Memory B cell (primary cell): ENCODE results near the gene STK33.

Experiments used
- ATAC-seq: fragments of 150-1000 bp; cut with Tn5 transposase; 2 replicates; pipeline ENCODE4 v1.10.0; 2021; ENCODE audit warnings: low read depth, mild to moderate bottlenecking, moderate library complexity
- DNase-seq, 2 donors: peaks; one replicate each; pipeline ENCODE4 v3.0.0; 2022; ENCODE audit warnings: low spot score in 2 of 2
- H3K27ac Mint-ChIP-seq: one replicate; pipeline ENCODE4 v1.8.0; 2022; ENCODE audit warnings: mild to moderate bottlenecking, moderate library complexity, mixed read lengths
- H3K27me3 Mint-ChIP-seq: one replicate; pipeline ENCODE4 v1.8.0; 2022; ENCODE audit warnings: mixed read lengths
- H3K36me3 Mint-ChIP-seq: one replicate; pipeline ENCODE4 v1.8.0; 2022; ENCODE audit warnings: mild to moderate bottlenecking, mixed read lengths
- H3K4me1 Mint-ChIP-seq: one replicate; pipeline ENCODE4 v1.8.0; 2022; ENCODE audit warnings: mixed read lengths
- H3K4me3 Mint-ChIP-seq: one replicate; pipeline ENCODE4 v1.8.0; 2022; ENCODE audit warnings: mild to moderate bottlenecking, moderate library complexity, mixed read lengths
- H3K9me3 Mint-ChIP-seq: one replicate; pipeline ENCODE4 v1.8.0; 2022; ENCODE audit warnings: mixed read lengths

STK33 gene

DNA sequence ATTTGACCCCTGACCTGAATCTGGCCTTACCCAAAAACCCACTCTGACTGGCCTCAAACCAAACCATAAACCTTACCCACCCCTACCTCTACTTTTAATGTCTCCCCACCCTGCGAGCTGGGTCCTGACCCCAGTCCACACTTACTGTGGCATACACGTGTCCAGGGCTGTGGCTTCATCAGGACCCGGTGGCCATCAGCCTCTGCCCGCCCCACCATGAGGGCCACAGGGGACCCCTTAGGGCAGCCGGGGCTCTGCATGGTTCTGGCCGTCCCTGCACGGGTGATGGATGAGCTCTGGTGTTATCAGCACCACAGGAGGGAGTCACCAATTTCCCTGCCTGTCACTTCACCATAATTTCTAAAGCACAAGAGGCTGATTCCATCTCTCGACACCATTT, 242.8 kb downstream of the STK33 start:
- Mint-ChIP-seq H3K9me3 (peaks cover 3% of the 10 kb centered on the region), H3K4me1 (peaks cover 11% of the 10 kb centered on the region), H3K27ac (no peak overlapping the region), H3K27me3 (peaks cover 14% of the 10 kb centered on the region), H3K36me3 (no peaks in the 10 kb centered on the region), H3K4me3 (no peak overlapping the region)
- DNase-seq, result no peak
- no peak for ATAC-seq

DNA sequence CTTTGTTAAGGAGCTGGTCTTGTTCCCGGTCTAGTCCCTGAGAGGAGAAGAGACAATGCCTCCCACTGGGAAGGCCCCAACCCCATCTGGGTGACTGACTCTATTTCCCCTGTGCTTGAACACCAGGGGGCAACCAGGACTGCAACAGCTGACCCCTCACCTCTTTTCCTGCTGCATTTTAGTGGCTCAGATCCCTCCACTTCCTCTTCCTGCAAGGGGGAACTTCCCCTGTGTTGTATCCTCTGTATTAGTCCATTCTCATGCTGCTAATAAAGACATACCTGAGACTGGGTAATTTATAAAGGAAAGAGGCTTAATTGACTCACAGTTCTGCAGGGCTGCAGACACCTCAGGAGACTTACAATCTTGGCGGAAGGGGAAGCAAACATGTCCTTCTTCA, 246.1 kb downstream of the STK33 start:
- H3K27me3 Mint-ChIP-seq, result peaks cover 8% of the 10 kb centered on the region
- H3K4me1 Mint-ChIP-seq, result peaks cover 15% of the 10 kb centered on the region

DNA sequence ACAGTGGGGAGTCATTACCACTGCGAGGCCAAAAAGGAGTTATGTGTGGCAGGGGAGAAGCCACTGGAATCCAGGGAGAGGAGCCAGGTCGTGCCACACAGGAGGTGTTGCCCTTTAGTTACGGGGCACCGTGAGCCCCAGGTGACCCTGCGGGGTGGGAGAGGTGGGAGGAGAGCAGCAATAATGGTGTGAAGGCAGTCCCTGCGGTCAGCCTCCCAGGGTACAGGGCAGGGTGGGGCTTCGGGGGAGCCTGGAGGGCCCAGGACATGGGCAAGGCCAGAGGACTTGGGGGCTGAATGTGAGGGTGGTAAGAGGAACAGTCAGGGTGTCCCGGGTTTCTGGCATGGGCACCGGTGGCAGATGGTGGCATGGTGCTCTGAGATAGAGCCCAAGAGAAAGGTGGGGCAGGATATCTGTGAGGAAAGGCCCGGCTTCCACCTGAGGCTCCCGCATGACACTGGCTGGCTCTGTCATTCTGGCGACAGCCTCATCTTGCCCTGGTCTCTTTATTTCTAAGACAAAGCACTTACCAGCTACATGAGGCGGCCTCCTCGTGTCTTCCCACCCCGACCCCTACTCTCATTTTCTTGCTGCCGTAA, 247.8 kb downstream of the STK33 start:
- peaks cover 8% of the 10 kb centered on the region for H3K27me3 Mint-ChIP-seq
- peaks cover 26% of the 10 kb centered on the region for H3K4me1 Mint-ChIP-seq
- peaks cover 3% of the 10 kb centered on the region for H3K9me3 Mint-ChIP-seq
- no peak overlapping the region for H3K4me3 Mint-ChIP-seq
- H3K27ac Mint-ChIP-seq, result no peak overlapping the region
- ATAC-seq, result no peak
- no peak for DNase-seq
- peaks cover 2% of the 10 kb centered on the region for H3K36me3 Mint-ChIP-seq

More for the DNA sequence above, 246.1 kb downstream of the STK33 start:
- DNase-seq, result no peak
- Mint-ChIP-seq H3K4me3 (no peak overlapping the region), H3K27ac (no peak overlapping the region), H3K36me3 (peaks cover 2% of the 10 kb centered on the region), H3K9me3 (peaks cover 3% of the 10 kb centered on the region)
- no peak for ATAC-seq

DNA sequence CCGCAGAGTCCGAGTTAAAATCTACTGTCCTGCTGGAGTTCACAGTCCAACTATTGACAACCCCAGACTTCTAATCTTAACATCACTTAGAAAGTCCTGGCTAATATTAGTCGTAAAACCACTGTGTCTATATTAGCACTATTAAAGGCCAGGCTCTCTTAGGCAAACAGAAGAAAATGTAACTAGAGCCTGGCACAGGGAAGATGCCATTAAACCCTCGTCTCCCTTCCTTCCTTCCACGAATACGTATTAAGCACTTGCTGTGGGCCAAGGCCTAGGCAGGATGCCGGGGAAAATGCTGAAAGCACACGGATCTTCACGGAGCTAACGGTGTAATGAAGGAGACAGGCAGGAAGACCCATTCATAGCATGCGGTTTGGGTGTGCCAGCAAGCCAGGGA, 248.8 kb downstream of the STK33 start:
- Mint-ChIP-seq H3K4me1 (peaks cover 26% of the 10 kb centered on the region), H3K27me3 (peaks cover 4% of the 10 kb centered on the region), H3K4me3 (no peak overlapping the region), H3K9me3 (peaks cover 3% of the 10 kb centered on the region), H3K27ac (peak overlapping the region; percentile 56), H3K36me3 (peaks cover 2% of the 10 kb centered on the region)
- ATAC-seq (no peak), DNase-seq (no peak)

DNA sequence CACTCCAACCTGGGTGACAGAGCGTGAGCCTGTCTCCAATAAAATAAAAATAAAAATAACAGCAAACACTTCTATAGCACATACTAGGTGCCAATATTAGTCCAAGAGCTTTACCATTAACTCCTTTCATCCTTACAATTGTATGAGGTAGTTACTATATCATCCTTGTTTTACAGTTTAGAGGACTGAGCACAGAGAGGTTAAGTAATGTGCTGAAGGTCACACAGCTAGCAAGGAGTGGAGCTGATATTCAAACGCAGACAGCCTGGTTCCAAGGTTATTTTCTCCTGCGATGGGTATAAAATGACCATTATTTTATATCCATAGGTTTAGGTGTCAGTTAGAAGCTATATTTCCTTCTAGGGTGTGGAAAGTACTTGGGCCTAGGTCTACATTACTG, 249.7 kb downstream of the STK33 start:
- H3K36me3 Mint-ChIP-seq, result peaks cover 2% of the 10 kb centered on the region
- peak overlapping the region; percentile 67 for H3K27ac Mint-ChIP-seq
- H3K4me1 Mint-ChIP-seq, result peaks cover 26% of the 10 kb centered on the region
- H3K9me3 Mint-ChIP-seq, result peaks cover 3% of the 10 kb centered on the region
- peaks cover 2% of the 10 kb centered on the region for H3K27me3 Mint-ChIP-seq
- ATAC-seq, result no peak
- no peak overlapping the region for H3K4me3 Mint-ChIP-seq
- no peak for DNase-seq

DNA sequence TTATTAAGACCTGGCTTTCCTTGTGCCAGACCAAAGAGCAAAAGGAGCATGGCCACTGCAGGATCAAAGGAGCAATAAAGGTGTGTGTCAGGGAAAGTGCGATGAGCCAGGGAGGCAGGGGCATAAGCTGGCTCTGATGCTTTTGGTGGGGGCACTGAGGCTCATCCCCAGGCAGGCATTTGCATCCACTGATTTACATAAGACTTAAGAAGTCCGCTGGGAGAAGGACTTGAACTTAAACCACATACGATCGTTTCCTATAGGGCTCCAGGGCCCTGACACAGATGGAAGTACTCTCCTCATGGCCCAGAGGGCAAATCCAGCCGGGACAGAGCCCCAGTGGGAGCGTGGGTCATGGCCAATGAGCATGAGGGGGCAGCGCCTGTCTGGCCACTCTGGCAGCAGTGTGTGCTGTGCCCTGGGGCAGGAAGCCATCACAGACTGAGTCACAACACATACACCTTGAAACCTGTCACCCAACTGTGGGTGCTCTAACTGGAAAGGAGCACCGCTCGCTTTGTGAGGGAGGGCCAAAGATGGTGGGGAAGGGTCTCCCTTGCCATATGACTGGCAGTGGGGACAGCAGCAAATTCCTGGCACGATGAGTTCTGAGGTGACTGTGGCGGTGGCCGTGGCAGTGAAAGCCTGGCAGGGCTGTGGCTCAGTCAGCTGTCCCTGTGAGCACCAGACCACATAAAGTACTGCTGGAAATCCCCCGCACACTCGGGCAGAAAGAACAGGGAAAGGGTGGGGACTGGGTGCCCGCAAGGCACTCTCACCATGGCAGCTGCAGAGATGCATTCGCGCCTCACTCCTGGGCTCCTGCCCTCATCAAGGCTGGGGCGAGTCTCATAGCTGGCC, 251.0 kb downstream of the STK33 start:
- DNase-seq (peak; percentile 43 to 48), ATAC-seq (peak; percentile 95)
- H3K4me3 Mint-ChIP-seq, result peak overlapping the region; percentile 81
- H3K27me3 Mint-ChIP-seq, result peaks cover 3% of the 10 kb centered on the region
- peak overlapping the region; percentile 67 for H3K27ac Mint-ChIP-seq
- peaks cover 2% of the 10 kb centered on the region for H3K36me3 Mint-ChIP-seq
- peaks cover 1% of the 10 kb centered on the region for H3K9me3 Mint-ChIP-seq
- H3K4me1 Mint-ChIP-seq, result peaks cover 27% of the 10 kb centered on the region

DNA sequence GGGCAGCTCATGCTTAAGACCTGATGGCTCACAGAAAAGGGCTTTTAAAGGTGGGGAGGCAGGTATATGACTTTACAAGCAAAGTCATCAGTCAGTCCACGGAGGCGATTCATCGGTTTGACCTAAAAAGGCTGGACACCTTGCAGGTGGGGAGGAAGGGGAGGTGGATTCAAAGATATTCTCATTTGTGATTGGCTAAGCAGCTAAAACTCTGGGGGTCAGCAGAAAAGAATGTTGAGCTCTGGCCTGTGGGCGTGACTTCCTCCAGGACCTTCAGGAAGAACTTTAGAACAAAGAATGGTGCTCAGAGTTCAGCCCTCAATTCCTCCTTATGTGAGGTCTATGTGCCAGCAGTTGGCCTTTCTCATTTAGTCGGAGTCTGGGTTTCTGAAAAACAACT, 252.0 kb downstream of the STK33 start:
- Mint-ChIP-seq H3K36me3 (peaks cover 2% of the 10 kb centered on the region), H3K4me1 (peaks cover 29% of the 10 kb centered on the region), H3K27me3 (peaks cover 3% of the 10 kb centered on the region), H3K27ac (no peak overlapping the region), H3K4me3 (no peak overlapping the region), H3K9me3 (no peaks in the 10 kb centered on the region)
- DNase-seq (no peak), ATAC-seq (no peak)
